Neutrophil (primary cell): ENCODE measurements around the gene CCDC88C.

Experiments
- H3K27ac ChIP-seq: fragments of 200-600 bp; sonication (generic); 2 replicates; pipeline ENCODE4 v1.5.1; 2016; ENCODE audit warnings: mild to moderate bottlenecking, moderate library complexity
- H3K27me3 ChIP-seq: fragments of 200-600 bp; sonication (generic); 2 replicates; pipeline ENCODE4 v1.6.0; 2016; ENCODE audit warnings: mild to moderate bottlenecking
- H3K36me3 ChIP-seq: fragments of 200-600 bp; sonication (generic); 2 replicates; pipeline ENCODE4 v1.5.1; 2017
- H3K4me1 ChIP-seq, 2 experiments: fragments of 200-600 bp in 1 of 2; sonication (generic) in 1 of 2; 1 replicate in 1 of 2; 2 replicates in 1 of 2; pipeline versions ENCODE4 v1.5.1 to v1.6.1; 2013 to 2016; ENCODE audit warnings: low read depth in 1 of 2, low read length in 1 of 2, mild to moderate bottlenecking in 1 of 2, moderate library complexity in 1 of 2; ENCODE audit not compliant: control insufficient read depth in 1 of 2, insufficient read depth in 1 of 2
- H3K4me3 ChIP-seq, 2 experiments: fragments of 200-600 bp in 1 of 2; sonication (generic) in 1 of 2; 1 replicate in 1 of 2; 2 replicates in 1 of 2; pipeline ENCODE4 v1.5.1; 2013 to 2016; ENCODE audit warnings: low read depth in 1 of 2, low read length in 1 of 2, mild to moderate bottlenecking in 1 of 2, moderate library complexity in 1 of 2
- H3K9me3 ChIP-seq: fragments of 200-600 bp; sonication (generic); 2 replicates; pipeline ENCODE4 v1.5.1; 2016
- TF ChIP-seq, protein P1 (sequence below): fragments of 200-600 bp; sonication (generic); IDR thresholded peaks from 2 replicates; pipeline ENCODE4 v1.5.1; 2016; ENCODE audit warnings: antibody characterized with exemption

The CCDC88C gene

DNA sequence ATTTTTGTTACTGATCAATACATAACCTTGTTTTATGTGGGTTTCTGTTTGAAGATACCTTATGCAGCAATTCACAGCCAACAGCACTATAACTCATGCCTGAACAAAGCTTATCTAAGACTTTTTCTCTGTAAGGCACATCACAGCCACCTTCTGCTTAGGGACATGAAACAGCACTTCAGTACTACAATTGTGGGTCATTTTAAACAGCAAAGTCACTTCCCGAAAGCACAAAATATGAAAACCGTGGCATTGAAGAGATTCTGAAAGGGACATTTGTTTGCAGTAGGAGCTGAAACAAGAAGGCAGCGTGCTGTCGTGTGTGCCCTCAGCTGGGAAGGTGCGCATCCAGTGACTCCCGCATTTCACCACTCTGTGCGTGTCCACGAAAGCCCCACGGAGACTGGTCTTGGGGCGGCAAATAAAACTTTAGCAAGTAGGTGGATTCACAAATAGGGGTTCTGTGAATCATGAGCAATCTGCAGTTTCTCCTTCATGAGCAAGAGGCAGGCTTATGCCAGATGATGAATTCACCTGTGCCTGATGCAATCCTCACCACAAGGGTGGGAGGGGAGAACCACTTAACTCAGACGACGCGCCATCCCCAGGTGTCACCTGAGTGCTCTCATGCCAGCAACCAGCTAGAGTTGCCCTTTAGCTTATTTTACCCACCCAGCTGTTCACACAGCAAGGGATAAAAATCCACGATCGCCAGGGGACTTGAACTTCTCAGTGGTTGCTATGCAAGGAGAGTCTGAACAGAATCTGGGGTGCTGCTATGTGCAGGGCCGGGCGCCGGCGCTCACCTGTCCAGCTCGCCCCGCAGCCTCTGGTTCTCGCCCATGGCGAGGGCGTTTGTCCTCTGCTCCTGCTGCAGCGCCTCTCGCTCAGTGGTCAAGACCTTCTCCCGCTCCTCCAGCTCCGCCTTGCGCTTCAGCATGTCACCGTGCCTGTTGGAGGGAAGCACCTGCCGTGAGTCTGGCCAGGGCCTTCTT is 118.2 kb downstream of the CCDC88C start:
- TF ChIP-seq, protein P1, sequence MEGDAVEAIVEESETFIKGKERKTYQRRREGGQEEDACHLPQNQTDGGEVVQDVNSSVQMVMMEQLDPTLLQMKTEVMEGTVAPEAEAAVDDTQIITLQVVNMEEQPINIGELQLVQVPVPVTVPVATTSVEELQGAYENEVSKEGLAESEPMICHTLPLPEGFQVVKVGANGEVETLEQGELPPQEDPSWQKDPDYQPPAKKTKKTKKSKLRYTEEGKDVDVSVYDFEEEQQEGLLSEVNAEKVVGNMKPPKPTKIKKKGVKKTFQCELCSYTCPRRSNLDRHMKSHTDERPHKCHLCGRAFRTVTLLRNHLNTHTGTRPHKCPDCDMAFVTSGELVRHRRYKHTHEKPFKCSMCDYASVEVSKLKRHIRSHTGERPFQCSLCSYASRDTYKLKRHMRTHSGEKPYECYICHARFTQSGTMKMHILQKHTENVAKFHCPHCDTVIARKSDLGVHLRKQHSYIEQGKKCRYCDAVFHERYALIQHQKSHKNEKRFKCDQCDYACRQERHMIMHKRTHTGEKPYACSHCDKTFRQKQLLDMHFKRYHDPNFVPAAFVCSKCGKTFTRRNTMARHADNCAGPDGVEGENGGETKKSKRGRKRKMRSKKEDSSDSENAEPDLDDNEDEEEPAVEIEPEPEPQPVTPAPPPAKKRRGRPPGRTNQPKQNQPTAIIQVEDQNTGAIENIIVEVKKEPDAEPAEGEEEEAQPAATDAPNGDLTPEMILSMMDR = no peak
- no peaks in the 10 kb centered on the region for H3K27me3 ChIP-seq
- H3K9me3 ChIP-seq = no peaks in the 10 kb centered on the region
- H3K36me3 ChIP-seq = peaks cover 100% of the 10 kb centered on the region
- H3K27ac ChIP-seq = no peak overlapping the region
- H3K4me1 ChIP-seq = no peaks in the 10 kb centered on the region
- H3K4me3 ChIP-seq = no peak overlapping the region

DNA sequence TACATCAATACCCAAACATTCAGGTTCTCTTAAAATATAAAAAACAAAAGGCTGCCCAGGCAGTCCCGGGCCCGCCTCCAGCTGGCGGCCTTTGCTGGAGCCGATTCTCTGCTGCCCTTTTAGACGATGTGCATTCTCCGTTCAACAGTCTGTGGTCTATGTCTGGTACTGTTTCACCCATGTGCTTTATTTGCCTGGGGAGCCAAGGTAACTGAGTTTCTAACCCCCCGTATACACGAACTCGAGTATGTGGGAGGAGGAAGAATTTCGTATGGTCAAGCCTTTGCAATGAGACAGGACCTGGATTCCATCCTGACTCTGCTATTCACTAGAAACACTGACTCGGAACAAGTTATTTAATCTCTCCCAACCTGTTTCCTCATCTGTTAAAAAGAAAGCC is 119.0 kb downstream of the CCDC88C start:
- Histone ChIP-seq H3K27me3 (no peaks in the 10 kb centered on the region), H3K9me3 (no peaks in the 10 kb centered on the region), H3K27ac (no peak overlapping the region), H3K4me3 (no peak overlapping the region), H3K4me1 (no peaks in the 10 kb centered on the region), H3K36me3 (peaks cover 100% of the 10 kb centered on the region)
- TF ChIP-seq, protein P1 = no peak

GRCh38 chr14:91297081-91297711 is 120.4 kb downstream of the CCDC88C start:
- Histone ChIP-seq H3K36me3 (peaks cover 98% of the 10 kb centered on the region), H3K4me3 (no peak overlapping the region), H3K9me3 (no peaks in the 10 kb centered on the region), H3K27ac (no peak overlapping the region), H3K4me1 (no peaks in the 10 kb centered on the region), H3K27me3 (no peaks in the 10 kb centered on the region)
- TF ChIP-seq, protein P1 = no peak

DNA sequence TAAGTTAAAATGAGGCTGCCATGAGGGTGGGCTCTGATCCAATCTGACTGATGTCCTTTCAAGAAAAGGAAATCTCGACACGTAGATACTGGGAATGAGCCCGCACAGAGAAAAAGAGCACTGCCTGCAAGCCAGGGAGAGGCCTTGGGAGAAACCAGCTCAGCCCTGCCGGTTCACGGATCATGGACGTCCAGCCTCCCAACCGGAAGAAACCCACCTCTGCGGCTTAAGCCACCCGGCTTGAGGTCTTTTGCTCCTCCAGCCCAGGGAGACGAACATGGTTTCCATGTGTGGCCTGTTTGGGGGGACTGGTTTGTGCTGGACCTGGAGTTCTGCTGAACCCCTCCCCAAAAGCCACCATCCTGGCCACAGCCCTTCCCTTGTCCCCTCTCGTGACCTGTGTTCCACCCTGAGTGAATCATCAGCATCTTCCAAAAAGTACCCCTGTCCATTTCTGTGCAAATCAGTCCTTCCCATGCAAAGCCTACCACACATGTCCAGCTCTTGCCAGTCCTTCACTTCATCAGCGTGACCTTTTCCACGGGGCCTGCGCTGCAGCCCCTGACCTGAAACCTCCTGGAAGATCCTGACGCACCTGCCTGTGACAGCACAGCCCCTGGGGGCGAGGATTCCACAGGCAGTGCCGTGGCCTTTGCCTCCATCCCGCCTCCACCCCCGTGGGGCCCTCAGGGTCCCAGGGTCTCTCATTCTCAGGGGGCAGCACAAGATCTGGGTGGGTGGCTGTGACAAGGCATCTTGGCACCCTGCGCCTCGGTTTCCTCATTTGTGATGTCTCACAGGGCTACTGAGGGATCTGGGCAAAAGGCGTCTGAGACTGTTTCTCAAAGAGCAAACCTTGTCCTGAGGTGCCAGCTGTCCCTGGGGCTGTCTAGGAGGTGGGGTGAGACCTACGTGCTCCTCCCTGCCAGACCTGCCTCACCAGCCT is 121.5 kb downstream of the CCDC88C start:
- TF ChIP-seq, protein P1 = no peak

GRCh38 chr14:91295276-91295845 is 122.3 kb downstream of the CCDC88C start:
- TF ChIP-seq, protein P1 = no peak
- no peaks in the 10 kb centered on the region for H3K4me1 ChIP-seq
- H3K9me3 ChIP-seq = no peaks in the 10 kb centered on the region
- no peak overlapping the region for H3K27ac ChIP-seq
- H3K27me3 ChIP-seq = no peaks in the 10 kb centered on the region
- H3K4me3 ChIP-seq = no peak overlapping the region
- H3K36me3 ChIP-seq = peaks cover 98% of the 10 kb centered on the region

More for the DNA sequence above, 121.5 kb downstream of the CCDC88C start:
- Histone ChIP-seq H3K9me3 (no peaks in the 10 kb centered on the region), H3K36me3 (peaks cover 98% of the 10 kb centered on the region), H3K4me1 (no peaks in the 10 kb centered on the region), H3K27me3 (no peaks in the 10 kb centered on the region), H3K4me3 (no peak overlapping the region), H3K27ac (no peak overlapping the region)
